Thyroid gland (tissue), 4 donors: ENCODE data around the gene NHSL1.

ENCODE experiments used
- POLR2A ChIP-seq, 2 donors: fragments of 450-650 bp; IDR thresholded peaks; one replicate each; pipeline ENCODE4 v1.6.1; 2017; ENCODE audit warnings: antibody characterized with exemption in 2 of 2, mild to moderate bottlenecking in 2 of 2, moderate library complexity in 1 of 2
- TF ChIP-seq, protein P1 (sequence below), 6 experiments: fragments of 200-600 bp in 3 of 6; fragments of 450-650 bp in 3 of 6; sonication (generic) in 3 of 6; IDR thresholded peaks; one replicate each; pipeline ENCODE4 v1.5.1; 2016 to 2019; ENCODE audit warnings: antibody characterized with exemption in 6 of 6, mild to moderate bottlenecking in 2 of 6, inconsistent platforms in 1 of 6, moderate library complexity in 1 of 6

GRCh38 chr6:138521790-138522189, 22.5 kb upstream of the NHSL1 start:
- TF ChIP-seq, protein P1, sequence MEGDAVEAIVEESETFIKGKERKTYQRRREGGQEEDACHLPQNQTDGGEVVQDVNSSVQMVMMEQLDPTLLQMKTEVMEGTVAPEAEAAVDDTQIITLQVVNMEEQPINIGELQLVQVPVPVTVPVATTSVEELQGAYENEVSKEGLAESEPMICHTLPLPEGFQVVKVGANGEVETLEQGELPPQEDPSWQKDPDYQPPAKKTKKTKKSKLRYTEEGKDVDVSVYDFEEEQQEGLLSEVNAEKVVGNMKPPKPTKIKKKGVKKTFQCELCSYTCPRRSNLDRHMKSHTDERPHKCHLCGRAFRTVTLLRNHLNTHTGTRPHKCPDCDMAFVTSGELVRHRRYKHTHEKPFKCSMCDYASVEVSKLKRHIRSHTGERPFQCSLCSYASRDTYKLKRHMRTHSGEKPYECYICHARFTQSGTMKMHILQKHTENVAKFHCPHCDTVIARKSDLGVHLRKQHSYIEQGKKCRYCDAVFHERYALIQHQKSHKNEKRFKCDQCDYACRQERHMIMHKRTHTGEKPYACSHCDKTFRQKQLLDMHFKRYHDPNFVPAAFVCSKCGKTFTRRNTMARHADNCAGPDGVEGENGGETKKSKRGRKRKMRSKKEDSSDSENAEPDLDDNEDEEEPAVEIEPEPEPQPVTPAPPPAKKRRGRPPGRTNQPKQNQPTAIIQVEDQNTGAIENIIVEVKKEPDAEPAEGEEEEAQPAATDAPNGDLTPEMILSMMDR (IDR thresholded peaks at IDR 0.05), result no peak
- no peak for TF ChIP-seq POLR2A (IDR thresholded peaks at IDR 0.05)
